HuH-7 (cell line): ENCODE results near the gene PARD3.

ENCODE experiments used
- DNase-seq: peaks from one replicate; pipeline ENCODE4 v3.0.0; 2011; ENCODE audit warnings: low spot score

Gene PARD3

GRCh38 chr10:34250722-34251121, 564.4 kb downstream of the PARD3 start:
- no peak for DNase-seq

GRCh38 chr10:34249634-34250033, 565.5 kb downstream of the PARD3 start:
- DNase-seq = peak; percentile 59

- no peak for DNase-seq
Observed at GRCh38 chr10:34247560-34247959, 567.5 kb downstream of the PARD3 start.

- DNase-seq = no peak
Observed at GRCh38 chr10:34244756-34245484, 570.2 kb downstream of the PARD3 start.

GRCh38 chr10:34241226-34242000, 573.7 kb downstream of the PARD3 start:
- DNase-seq = no peak

- DNase-seq = no peak
Observed at GRCh38 chr10:34240039-34240438, 575.1 kb downstream of the PARD3 start.

- no peak for DNase-seq
Observed at GRCh38 chr10:34237898-34238455, 577.1 kb downstream of the PARD3 start.

- no peak for DNase-seq
Observed at GRCh38 chr10:34236931-34237330, 578.2 kb downstream of the PARD3 start.

- DNase-seq = no peak
Observed at GRCh38 chr10:34235164-34235832, 579.8 kb downstream of the PARD3 start.

GRCh38 chr10:34232481-34232880, 582.6 kb downstream of the PARD3 start:
- no peak for DNase-seq

- DNase-seq = peak; percentile 22
Observed at GRCh38 chr10:34231441-34232180, 583.5 kb downstream of the PARD3 start.

- no peak for DNase-seq
Observed at GRCh38 chr10:34229917-34230316, 585.2 kb downstream of the PARD3 start.

- DNase-seq = no peak
Observed at GRCh38 chr10:34228066-34228465, 587.0 kb downstream of the PARD3 start.

- DNase-seq = no peak
Observed at GRCh38 chr10:34224639-34225038, 590.5 kb downstream of the PARD3 start.

- DNase-seq = no peak
Observed at GRCh38 chr10:34223658-34224057, 591.4 kb downstream of the PARD3 start.

- no peak for DNase-seq
Observed at GRCh38 chr10:34222359-34222758, 592.7 kb downstream of the PARD3 start.

- no peak for DNase-seq
Observed at GRCh38 chr10:34219753-34220548, 595.1 kb downstream of the PARD3 start.

- DNase-seq = no peak
Observed at GRCh38 chr10:34217524-34217923, 597.6 kb downstream of the PARD3 start.

GRCh38 chr10:34216348-34216945, 598.6 kb downstream of the PARD3 start:
- peak; percentile 41 for DNase-seq

GRCh38 chr10:34213805-34214197, 601.3 kb downstream of the PARD3 start:
- no peak for DNase-seq
